GM21529 (cell line): Measurements from ENCODE around the gene CDC73.
"Not testable (repeated sequence)": the region's sequence is repeated elsewhere in the genome, so short reads cannot be mapped to it uniquely, and the experiment has no call there.

Source experiments
- ATAC-seq: cut with Tn5 transposase; IDR thresholded peaks from one replicate; pipeline ENCODE4 v1.9.1; 2021; ENCODE audit not compliant: unreplicated experiment

Gene CDC73

GRCh38 chr1:193278968-193279367 is 157.1 kb downstream of the CDC73 start:
- no peak for ATAC-seq

DNA sequence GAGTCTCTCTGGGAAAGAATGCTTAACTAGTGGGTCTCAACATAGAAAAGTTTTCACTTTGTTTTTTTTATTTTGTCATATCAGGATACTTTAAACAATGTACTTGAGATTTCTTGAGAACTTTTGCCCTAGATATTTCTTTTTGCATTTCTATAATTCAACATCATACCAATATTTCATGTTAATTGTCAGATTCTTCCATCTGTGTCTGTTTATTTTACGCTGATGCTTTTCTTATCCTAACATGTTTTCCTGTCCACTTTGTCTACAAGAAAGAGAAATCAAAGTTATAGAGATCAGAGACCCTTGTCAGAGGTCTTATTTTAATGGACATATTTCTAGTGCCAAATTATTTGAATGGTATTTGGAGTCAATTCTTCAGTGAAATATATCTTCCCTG is 160.1 kb downstream of the CDC73 start:
- ATAC-seq = no peak

DNA sequence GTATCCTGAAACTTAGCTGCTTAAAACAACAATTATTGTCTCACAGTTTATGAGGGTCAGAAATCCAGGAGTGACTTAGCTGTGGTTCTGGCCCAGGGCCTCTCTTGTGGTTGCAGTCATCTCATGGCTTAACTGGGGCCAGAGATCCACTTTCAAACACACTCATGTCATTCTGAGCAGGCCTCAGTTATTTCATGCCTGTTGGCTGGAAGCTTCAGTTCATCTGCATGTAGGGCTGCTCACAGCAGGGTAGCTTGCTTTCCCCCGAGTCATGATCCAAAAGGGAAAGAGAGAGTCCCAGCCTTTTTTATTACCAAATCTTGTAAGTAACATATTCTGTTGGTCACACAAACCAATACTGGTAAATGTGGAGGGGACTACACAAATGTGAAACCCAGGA is 161.2 kb downstream of the CDC73 start:
- no peak for ATAC-seq

DNA sequence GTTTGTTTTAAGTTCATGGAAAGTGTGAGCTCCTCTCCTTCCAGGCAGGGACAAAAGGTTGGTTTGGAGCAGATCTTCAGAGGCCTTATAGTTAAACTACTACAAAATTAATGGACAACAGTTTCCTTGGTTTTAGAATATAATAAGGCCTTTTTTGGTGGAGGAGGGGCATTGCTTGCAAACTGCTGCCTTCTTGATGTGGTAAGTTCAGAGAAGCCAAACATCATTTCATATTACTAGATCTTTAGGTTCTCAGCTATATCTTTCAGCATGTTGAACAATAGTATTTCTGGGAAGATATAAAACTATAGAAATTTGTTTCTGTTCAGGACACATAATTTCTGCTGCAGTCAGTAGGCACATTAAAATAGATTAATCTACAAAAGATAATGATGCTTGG is 162.4 kb downstream of the CDC73 start:
- ATAC-seq = no peak

DNA sequence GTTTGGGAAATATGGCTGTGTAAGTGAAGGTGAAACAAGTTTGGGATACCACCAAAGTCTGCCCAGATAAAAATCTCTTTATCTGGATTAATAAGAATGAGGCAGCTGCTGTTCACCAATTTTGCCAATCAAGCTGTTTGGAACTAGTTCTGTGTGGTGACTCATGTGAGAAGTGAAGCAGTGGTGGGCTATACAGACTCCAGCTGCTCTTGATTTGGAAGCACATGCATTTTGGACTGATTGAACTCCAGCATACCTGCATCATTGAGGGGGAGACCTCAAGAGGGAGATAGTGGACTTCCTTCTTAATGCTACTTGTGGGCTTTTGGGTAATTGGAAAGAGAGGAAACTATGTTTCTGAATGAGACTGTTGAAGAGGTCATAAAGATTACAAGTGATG is 163.8 kb downstream of the CDC73 start:
- no peak for ATAC-seq

DNA sequence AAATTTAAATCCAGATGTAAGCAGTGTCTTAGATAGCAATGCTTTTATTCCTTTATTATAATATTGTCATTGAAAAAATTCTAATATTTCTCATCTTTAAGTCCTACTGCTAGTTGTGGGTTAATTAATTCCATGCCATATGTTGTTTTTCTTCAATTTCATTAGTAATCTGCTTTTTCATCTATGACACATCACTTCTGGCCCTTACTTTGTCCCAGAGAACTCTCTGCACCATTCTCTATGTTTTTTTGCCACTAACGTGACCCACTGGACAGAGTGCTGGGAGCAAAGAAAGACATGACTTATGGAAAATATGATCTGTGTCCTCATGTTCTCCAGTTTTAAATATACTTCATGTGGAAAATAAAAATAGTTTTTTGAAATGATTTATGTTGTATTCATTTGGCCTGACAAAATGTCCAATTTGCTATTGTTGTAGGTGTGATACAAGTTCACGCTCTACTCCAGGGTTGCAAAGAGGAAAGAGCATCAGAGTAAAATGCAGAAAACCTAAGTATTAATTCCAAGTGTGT is 166.8 kb downstream of the CDC73 start:
- ATAC-seq = not testable (repeated sequence)

DNA sequence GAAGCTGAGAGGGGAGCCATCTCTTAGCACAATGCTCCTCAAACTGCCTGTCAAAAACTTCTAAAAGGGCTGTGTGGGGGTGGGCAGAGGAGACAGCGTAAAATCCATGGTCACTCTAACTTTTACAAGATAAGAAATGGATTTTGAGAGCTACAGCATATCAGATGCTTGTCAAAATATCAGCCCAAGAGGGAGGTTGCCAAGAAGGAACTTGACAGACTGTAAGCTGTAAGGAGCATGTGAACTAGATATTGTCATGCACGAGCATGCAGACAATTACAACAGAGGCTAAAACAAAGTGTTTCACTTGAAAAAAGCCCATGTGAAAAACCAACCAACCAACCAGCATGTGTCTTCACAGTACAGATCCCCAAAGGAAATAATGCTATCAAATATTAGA is 171.9 kb downstream of the CDC73 start:
- no peak for ATAC-seq

DNA sequence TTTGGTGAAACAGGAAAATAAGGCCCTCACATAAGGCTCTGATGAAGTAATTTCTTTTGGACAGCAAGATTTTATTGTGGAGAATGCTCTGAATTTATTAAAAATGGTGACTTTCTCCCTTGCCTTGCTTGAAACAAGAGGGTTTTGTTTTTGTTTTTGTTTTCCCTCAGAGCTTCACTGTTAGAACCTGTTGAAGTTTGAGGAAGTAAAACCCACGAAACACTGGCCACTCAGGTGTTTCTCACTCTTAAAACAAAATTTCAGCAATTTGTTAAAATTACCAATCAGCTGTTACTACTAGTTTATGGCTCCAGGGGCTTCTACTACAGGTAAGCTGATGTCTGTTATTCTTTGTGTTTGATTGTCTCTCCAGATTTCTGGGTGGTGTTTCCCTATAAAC is 177.2 kb downstream of the CDC73 start:
- ATAC-seq = peak; percentile 68

DNA sequence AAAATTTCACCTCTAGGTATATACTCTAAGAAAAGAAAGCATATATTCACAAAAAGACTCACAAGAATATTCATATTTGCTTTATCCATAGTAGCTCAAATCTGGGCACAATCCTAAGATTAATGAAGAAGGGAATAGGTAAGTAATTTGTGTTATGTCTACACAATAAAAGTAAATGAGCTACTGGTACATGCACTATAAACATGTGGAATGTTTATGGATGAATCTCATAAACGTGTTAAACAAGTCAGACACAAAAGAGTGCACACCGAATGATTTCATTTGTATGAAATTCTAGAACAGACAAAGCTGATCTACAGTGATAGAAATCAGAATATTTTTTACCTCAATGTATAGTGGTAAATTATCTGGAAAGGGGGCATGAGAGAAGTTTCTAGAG is 179.9 kb downstream of the CDC73 start:
- no peak for ATAC-seq

DNA sequence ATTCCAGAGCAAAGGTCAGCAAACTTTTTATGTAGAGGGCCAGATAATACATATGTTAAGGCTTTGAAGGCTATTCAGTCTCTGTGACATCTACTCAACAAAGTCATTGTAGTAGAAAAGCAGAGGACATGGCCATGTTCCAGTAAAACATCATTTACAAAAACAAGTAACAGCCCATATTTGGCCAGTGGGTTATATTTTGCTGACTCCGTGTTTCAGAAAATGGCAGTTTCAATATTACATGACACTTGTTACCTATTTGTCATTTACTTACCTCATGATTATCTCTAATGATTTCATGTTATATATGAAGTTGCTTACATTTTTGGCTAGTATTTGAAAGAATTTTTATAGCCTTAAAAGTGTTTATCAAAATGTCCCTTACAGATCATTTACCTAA is 182.0 kb downstream of the CDC73 start:
- ATAC-seq = no peak
